Neural cell (in vitro differentiated cells): ENCODE measurements around the gene SETBP1. TPM values are rescaled to one million over a fixed set of nuclear protein-coding genes. Genes with fewer than 3 reads are reported as not detected.

Source experiments
- H2AFZ ChIP-seq: fragments of 200-600, 300-800 bp; sonication (generic), shearing (Covaris generic); 2 replicates; pipeline ENCODE4 v1.6.0; 2014; ENCODE audit warnings: low read depth, mild to moderate bottlenecking, antibody characterized with exemption, low read length, moderate library complexity
- H3F3A ChIP-seq: fragments of 200-600 bp; shearing (Covaris generic); 2 replicates; pipeline ENCODE4 v1.6.1; 2016; ENCODE audit warnings: mild to moderate bottlenecking, moderate library complexity, mixed read lengths, antibody characterized with exemption, low read length; ENCODE audit not compliant: insufficient read depth, poor library complexity, severe bottlenecking
- H3K27ac ChIP-seq: fragments of 200-600, 300-800 bp; sonication (generic), shearing (Covaris generic); 2 replicates; pipeline ENCODE4 v1.5.1; 2014; ENCODE audit warnings: mild to moderate bottlenecking, low read length, moderate library complexity
- H3K27me3 ChIP-seq: fragments of 300-800, 200-600 bp; sonication (generic), shearing (Covaris generic); 2 replicates; pipeline ENCODE4 v1.6.0; 2014; ENCODE audit warnings: mild to moderate bottlenecking, low read depth, low read length, moderate library complexity; ENCODE audit not compliant: insufficient read depth
- H3K36me3 ChIP-seq: fragments of 300-800, 200-600 bp; sonication (generic), shearing (Covaris generic); 2 replicates; pipeline ENCODE4 v1.5.1; 2014; ENCODE audit warnings: mild to moderate bottlenecking, antibody characterized with exemption, low read length, moderate library complexity; ENCODE audit not compliant: insufficient read depth
- H3K4me2 ChIP-seq: fragments of 300-800, 200-600 bp; sonication (generic), shearing (Covaris generic); 2 replicates; pipeline ENCODE4 v1.6.0; 2014; ENCODE audit warnings: mild to moderate bottlenecking, low read length
- H3K4me3 ChIP-seq: fragments of 300-800, 200-600 bp; sonication (generic), shearing (Covaris generic); 2 replicates; pipeline ENCODE4 v1.5.1; 2014; ENCODE audit warnings: mild to moderate bottlenecking, low read length, moderate library complexity
- H3K79me2 ChIP-seq: fragments of 200-600 bp; shearing (Covaris generic); replicated peaks from 2 replicates; pipeline ENCODE4 v1.6.0; 2014; ENCODE audit warnings: mild to moderate bottlenecking, low read length, moderate library complexity; ENCODE audit not compliant: insufficient read depth
- H3K9ac ChIP-seq: fragments of 300-800, 200-600 bp; sonication (generic), shearing (Covaris generic); 2 replicates; pipeline ENCODE4 v1.6.1; 2016; ENCODE audit warnings: mild to moderate bottlenecking, low read length, mixed read lengths
- H3K9me2 ChIP-seq: fragments of 200-600 bp; shearing (Covaris generic); 2 replicates; pipeline ENCODE4 v1.6.1; 2016; ENCODE audit warnings: mild to moderate bottlenecking, low read length, mixed read lengths; ENCODE audit not compliant: insufficient read depth
- H3K9me3 ChIP-seq: fragments of 200-600, 300-800 bp; sonication (generic), shearing (Covaris generic); 2 replicates; pipeline ENCODE4 v1.6.1; 2016; ENCODE audit warnings: mild to moderate bottlenecking, mixed run types, low read length, moderate library complexity, mixed read lengths
- H4K20me1 ChIP-seq: fragments of 200-600 bp; shearing (Covaris generic); 2 replicates; pipeline ENCODE4 v1.6.1; 2016; ENCODE audit warnings: mild to moderate bottlenecking, mixed run types; ENCODE audit not compliant: insufficient read depth
- EP300 ChIP-seq: fragments of 450-650 bp; conservative IDR thresholded peaks from 2 replicates; pipeline ENCODE4 v1.6.1; 2014; ENCODE audit warnings: antibody characterized with exemption, mild to moderate bottlenecking, moderate library complexity; ENCODE audit not compliant: poor library complexity, severe bottlenecking
- EZH2 ChIP-seq: fragments of 200-600, 300-800 bp; shearing (Covaris generic), sonication (generic); IDR thresholded peaks from 2 replicates; pipeline ENCODE4 v1.6.1; 2014; ENCODE audit warnings: antibody characterized with exemption, low read length, borderline replicate concordance, mild to moderate bottlenecking; ENCODE audit not compliant: insufficient read depth, poor library complexity, severe bottlenecking
- MXI1 ChIP-seq: fragments of 450-650 bp; conservative IDR thresholded peaks from 2 replicates; pipeline ENCODE4 v1.6.1; 2014; ENCODE audit warnings: antibody characterized with exemption, mild to moderate bottlenecking; ENCODE audit not compliant: poor library complexity, severe bottlenecking
- POLR2AphosphoS5 ChIP-seq: IDR thresholded peaks from 2 replicates; pipeline ENCODE4 v1.6.1; 2012
- RAD21 ChIP-seq: fragments of 450-650 bp; conservative IDR thresholded peaks from 2 replicates; pipeline ENCODE4 v1.6.1; 2014; ENCODE audit warnings: antibody characterized with exemption, mild to moderate bottlenecking, moderate library complexity
- SMC3 ChIP-seq: fragments of 450-650 bp; conservative IDR thresholded peaks from 2 replicates; pipeline ENCODE4 v1.6.1; 2014; ENCODE audit warnings: antibody characterized with exemption, mild to moderate bottlenecking, moderate library complexity; ENCODE audit not compliant: poor library complexity
- TAF1 ChIP-seq: IDR thresholded peaks from 2 replicates; pipeline ENCODE4 v1.6.1; 2012; ENCODE audit warnings: low read depth
- polyA plus RNA-seq: library from polyadenylated mRNA; depleted of rRNA; stranded (reverse); fragments of >200 nt; gene quantifications from 2 replicates; pipeline ENCODE4 v1.2.3, GENCODE V29; 2014
- TF ChIP-seq, protein P1 (sequence below): IDR thresholded peaks from 2 replicates; pipeline ENCODE4 v1.6.1; 2012; ENCODE audit warnings: borderline replicate concordance
- TF ChIP-seq, protein P2 (sequence below): fragments of 450-650 bp; IDR thresholded peaks from 2 replicates; pipeline ENCODE4 v1.5.1; 2014; ENCODE audit warnings: antibody characterized with exemption, mild to moderate bottlenecking, moderate library complexity; ENCODE audit not compliant: poor library complexity, severe bottlenecking

The SETBP1 gene
- polyA plus RNA-seq, 1 donor from 2014 or later, result 13.7 TPM

DNA sequence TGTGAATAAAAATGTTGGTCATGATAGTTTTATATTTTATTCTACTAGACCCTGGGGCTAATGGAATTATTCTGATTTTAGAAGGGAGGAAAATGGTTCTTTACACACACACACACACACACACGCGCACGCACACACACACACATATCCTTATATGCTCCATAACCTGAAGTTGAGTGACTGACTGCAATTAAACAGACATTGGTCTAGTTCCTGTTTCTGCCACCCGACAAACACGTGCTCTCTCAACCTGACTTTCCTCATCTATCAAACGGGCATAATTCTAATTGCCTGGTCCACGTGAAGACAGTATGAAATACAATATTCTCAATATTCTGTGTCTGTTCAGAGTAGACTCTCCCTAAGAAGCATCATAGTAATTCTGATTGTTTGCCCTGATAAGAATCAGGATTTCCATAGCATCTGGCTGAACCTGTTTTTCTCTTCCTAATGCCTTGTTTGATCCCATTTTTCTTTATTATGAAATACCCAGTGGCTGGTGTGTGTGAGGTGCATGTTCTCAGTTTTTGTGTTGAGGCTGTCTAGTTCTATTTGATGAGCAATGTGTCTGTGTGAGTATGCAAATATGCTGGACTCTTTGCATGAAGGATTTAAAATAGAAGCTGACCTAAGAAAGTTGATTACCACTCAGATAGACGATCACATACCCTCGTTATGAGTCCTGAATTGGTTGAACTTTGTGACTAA is 51.0 kb downstream of the SETBP1 start:
- Histone ChIP-seq H3F3A (no peaks in the 10 kb centered on the region), H3K9me2 (no peaks in the 10 kb centered on the region), H4K20me1 (peaks cover 2% of the 10 kb centered on the region), H3K9me3 (no peaks in the 10 kb centered on the region), H3K79me2 (peaks cover 69% of the 10 kb centered on the region), H3K27ac (no peak overlapping the region), H3K9ac (no peak overlapping the region), H3K36me3 (peaks cover 2% of the 10 kb centered on the region), H2AFZ (no peak overlapping the region), H3K4me2 (no peak overlapping the region), H3K4me3 (no peak overlapping the region), H3K27me3 (no peaks in the 10 kb centered on the region)
- TF ChIP-seq EP300 (no peak), EZH2 (no peak), TAF1 (no peak), RAD21 (no peak), SMC3 (no peak), POLR2AphosphoS5 (no peak), MXI1 (no peak)
- TF ChIP-seq, protein P1, sequence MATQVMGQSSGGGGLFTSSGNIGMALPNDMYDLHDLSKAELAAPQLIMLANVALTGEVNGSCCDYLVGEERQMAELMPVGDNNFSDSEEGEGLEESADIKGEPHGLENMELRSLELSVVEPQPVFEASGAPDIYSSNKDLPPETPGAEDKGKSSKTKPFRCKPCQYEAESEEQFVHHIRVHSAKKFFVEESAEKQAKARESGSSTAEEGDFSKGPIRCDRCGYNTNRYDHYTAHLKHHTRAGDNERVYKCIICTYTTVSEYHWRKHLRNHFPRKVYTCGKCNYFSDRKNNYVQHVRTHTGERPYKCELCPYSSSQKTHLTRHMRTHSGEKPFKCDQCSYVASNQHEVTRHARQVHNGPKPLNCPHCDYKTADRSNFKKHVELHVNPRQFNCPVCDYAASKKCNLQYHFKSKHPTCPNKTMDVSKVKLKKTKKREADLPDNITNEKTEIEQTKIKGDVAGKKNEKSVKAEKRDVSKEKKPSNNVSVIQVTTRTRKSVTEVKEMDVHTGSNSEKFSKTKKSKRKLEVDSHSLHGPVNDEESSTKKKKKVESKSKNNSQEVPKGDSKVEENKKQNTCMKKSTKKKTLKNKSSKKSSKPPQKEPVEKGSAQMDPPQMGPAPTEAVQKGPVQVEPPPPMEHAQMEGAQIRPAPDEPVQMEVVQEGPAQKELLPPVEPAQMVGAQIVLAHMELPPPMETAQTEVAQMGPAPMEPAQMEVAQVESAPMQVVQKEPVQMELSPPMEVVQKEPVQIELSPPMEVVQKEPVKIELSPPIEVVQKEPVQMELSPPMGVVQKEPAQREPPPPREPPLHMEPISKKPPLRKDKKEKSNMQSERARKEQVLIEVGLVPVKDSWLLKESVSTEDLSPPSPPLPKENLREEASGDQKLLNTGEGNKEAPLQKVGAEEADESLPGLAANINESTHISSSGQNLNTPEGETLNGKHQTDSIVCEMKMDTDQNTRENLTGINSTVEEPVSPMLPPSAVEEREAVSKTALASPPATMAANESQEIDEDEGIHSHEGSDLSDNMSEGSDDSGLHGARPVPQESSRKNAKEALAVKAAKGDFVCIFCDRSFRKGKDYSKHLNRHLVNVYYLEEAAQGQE, result no peak
- TF ChIP-seq, protein P2, sequence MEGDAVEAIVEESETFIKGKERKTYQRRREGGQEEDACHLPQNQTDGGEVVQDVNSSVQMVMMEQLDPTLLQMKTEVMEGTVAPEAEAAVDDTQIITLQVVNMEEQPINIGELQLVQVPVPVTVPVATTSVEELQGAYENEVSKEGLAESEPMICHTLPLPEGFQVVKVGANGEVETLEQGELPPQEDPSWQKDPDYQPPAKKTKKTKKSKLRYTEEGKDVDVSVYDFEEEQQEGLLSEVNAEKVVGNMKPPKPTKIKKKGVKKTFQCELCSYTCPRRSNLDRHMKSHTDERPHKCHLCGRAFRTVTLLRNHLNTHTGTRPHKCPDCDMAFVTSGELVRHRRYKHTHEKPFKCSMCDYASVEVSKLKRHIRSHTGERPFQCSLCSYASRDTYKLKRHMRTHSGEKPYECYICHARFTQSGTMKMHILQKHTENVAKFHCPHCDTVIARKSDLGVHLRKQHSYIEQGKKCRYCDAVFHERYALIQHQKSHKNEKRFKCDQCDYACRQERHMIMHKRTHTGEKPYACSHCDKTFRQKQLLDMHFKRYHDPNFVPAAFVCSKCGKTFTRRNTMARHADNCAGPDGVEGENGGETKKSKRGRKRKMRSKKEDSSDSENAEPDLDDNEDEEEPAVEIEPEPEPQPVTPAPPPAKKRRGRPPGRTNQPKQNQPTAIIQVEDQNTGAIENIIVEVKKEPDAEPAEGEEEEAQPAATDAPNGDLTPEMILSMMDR, result no peak

DNA sequence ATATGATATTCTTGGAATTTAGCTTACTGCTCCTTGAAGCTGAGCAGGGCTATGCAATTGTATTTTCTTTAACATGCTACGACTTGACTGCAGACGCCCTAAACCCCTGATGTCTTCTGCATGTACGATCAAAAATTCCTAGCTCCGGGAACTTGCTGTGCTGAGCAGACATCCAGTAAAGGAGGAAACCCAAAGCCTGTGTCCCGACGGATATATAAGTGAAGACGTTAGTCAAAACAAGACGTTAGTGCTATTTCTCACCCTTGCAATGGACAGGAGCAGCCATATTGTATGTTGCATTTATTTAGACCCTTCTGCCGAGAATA is 51.5 kb downstream of the SETBP1 start:
- Histone ChIP-seq H3K79me2 (peaks cover 68% of the 10 kb centered on the region), H3K27ac (no peak overlapping the region), H3K9ac (no peak overlapping the region), H3K9me2 (no peaks in the 10 kb centered on the region), H3K9me3 (no peaks in the 10 kb centered on the region), H3K4me3 (no peak overlapping the region), H3K27me3 (no peaks in the 10 kb centered on the region), H2AFZ (no peak overlapping the region), H3F3A (no peaks in the 10 kb centered on the region), H3K4me2 (no peak overlapping the region), H4K20me1 (peaks cover 1% of the 10 kb centered on the region), H3K36me3 (peaks cover 5% of the 10 kb centered on the region)
- TF ChIP-seq SMC3, result no peak
- TF ChIP-seq TAF1, result no peak
- TF ChIP-seq RAD21, result no peak
- TF ChIP-seq, protein P1, result no peak
- TF ChIP-seq EP300, result no peak
- TF ChIP-seq EZH2, result no peak
- no peak for TF ChIP-seq POLR2AphosphoS5
- no peak for TF ChIP-seq MXI1
- TF ChIP-seq, protein P2, result no peak
